DMS79 treated with DMSO at 0.1 percent for 48 hours (cell line): ENCODE data around the gene SLC35F4.

Experiments
- DNase-seq: peaks from one replicate; lab custom pipeline; 2025; lab: John Stamatoyannopoulos, UW

Gene SLC35F4

DNA sequence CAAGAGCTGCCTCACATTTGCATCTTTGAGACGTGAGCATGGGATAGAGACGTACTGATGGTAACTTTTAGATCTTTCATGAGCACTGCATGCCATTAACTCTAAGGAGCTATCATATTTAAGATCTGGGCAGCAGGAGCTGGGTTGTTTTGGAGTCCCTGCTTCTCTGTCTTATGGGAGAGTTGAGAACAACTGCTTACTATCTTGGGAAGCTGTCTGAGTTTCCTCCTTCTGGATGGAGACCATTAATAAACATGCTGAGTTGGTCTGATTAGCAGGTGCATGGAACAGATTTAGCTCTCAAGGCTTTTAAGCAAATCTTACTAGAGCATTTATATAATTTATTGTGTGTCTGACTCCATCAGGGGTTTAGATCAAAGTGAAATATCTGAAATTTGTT is 252.9 kb downstream of the SLC35F4 start:
- peak; percentile 96 for DNase-seq

DNA sequence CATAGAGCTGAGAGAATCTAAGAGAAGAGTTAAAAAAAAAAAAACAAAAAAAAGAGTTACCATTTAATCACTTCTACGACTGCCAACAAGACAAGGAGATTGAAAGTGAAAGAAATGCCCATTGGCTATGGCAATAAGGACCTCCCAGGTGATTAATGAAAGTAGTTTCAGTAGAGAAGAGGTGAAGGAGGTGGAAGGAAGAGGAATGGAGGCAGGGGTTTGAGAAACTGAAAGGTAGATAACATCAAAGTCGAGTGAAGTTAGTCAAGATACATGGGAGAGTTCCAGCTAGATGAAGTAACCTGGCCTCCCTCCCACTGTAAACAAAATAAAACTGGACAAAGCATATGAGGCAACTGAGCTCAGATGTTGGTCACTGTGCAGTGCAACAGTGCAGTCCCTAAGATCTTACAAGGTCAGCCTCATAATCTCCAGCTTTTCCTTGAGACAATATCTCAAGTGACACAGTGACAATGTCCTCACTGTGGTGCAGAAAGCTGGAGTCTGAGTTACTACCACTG is 254.3 kb downstream of the SLC35F4 start:
- no peak for DNase-seq

- DNase-seq, result no peak
Measured at GRCh38 chr14:57610631-57611030, 255.3 kb downstream of the SLC35F4 start.

DNA sequence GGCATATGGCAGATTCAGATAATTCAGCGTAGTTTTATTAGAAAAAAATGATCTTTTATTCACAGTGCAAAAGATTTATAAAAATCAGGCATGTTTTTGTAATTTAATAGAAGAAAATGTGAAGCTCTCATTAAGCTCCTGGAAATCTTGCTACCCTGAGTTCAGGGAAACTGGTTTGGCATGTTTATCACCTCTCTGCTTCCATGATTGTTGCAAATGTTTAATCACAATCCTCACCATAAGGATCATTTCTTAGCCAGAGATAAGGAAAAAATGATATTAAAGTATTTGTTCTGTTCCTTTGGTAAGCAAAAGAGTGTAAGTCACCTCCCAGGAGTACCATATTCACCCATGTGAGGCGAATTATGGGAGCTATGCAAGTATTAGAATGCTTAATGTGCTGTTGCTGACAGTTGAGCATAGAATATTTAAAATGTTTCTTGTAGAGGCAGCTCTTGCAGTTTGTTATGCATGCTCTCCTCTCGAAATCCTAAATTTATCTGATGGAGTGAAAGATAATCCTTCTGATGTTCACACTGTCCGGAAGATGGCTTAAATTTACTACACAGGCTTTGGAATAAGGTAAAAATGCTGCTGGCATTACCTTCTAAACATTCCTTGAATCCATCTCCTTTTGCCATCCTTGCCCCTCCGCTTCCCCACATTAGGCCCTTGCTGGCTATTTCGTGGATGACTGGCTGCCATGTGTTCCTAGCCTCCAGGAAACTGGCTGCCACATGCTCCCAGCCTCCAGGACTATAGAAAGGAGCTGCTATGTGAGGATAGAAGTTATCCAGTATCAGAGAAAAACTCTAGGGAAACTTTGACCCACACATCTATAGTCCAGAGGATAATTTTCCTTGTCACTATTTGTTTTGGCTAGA is 256.5 kb downstream of the SLC35F4 start:
- DNase-seq, result no peak

DNA sequence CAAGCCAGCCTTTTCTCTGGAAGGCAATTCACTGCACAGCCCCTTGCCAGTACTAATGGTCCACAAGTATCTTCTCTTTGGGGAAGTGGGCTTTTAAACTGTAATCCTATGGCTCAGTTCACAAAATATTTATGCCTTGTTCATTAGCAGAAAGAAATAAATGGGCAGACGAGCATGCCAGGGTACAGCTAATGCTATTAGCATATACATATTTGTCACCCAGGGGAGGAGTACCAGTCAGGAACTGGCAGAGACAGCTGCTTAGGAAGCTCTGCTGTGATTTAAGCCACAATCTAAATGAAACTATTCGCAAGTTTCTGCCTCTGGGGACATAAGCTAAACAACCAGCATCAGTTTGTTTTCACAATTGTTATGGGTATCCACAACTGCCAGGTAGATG is 258.8 kb downstream of the SLC35F4 start:
- DNase-seq, result no peak

- no peak for DNase-seq
Measured at GRCh38 chr14:57583396-57583795, 282.5 kb downstream of the SLC35F4 start.

DNA sequence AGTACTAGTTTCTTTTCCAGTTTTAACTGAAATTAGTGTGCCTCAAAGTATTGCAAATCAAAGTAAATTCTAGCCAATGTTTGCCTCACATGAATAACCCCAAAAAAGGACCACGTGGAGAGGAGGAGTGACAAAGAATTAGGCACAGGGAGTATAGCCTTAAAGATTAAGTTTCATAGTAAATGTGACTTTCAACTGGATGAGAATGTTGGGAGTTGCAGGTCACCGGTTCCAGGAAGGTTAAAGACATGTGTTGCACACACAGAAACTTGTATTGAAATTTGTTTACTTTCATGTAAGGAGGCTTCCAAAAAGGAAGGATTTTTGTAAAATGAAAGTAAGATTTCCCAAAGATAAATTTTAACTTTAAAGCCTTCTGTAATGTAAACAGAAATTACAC is 283.1 kb downstream of the SLC35F4 start:
- DNase-seq, result no peak

DNA sequence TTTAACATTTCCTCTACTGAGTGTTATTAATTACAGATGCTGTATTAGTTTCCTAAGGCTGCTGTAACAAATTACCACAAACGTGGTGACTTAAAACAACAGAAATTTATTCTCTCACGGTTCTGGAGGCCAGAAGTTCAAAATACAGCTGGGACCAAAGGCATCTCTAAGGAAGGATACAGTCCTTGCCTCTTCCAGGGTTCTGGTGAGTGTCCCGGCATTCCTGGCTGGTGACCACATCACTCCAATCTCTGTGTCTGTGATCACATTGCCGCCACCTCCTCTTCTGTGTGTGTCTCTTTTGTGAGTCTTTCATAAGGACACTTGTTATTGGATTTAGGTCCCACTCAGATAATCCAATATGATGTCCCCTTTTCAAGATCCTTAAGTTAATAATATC is 287.1 kb downstream of the SLC35F4 start:
- no peak for DNase-seq

DNA sequence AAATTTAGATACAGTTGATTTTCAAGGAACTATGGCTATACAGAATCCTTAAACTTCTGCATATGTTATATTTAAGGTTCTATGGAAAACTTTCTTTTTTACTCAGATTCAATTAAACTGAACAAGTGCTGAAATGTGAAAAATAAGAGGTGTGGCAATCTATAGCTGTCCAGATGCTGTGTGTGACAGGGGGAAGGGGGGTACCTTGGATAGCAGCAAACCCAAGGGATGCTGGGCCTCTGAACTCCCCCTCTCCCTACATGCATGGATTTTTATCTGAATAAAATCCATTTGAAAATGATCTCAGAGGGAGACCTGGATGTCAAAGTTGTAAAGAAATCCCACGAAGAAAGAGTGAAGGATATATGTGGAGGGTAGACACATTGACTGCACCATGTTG is 289.4 kb downstream of the SLC35F4 start:
- no peak for DNase-seq

DNA sequence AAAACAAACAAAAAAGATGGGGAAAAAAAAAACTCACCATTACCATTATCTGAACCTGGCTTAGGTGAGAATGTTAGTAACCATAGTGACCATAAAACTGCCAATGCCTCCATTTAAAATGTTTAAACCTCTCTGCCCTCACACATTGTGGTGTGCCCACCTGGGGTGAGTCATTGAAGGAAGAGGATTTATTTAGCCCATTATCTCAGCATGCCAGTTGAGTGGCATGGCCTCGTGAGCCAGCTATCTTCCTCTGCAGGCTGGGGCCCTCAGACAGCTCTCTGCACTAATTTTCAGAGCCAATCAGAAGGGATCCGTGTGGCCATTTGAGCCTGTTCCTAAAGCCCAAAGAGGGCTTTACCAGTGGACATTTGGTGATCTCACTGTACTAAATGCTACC is 290.4 kb downstream of the SLC35F4 start:
- DNase-seq, result no peak

DNA sequence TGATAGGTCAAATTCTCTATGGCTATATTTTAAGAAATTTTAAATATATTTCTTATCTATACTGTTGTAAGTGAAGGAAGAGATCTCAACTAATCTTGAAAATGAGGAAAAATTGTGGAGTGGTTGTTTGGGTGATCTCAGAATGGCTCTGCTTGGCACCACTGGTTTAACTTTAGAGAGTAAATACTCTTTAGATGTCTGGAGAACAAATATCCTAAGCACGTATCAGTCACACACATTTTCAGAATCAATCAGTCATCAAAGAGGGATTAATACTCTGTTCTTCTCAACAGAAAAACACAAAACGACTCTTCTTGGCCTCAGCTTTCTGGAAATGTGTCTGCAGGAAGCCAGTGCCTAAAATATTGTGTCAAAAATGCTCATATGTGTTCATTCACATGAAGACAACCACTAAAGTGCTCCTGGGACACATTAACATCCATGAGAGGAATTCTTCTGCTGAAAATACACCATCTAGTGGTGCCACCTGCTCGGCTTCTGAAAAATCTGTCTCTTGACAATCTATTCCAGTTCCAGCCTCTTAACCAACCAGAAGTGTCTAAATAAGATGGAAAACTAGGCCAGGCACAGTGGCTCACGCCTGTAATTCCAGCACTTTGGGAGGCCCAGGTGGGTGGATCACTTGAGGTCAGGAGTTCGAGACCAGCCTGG is 291.1 kb downstream of the SLC35F4 start:
- DNase-seq, result peak; percentile 21

- DNase-seq, result no peak
Measured at GRCh38 chr14:57573173-57573572, 292.7 kb downstream of the SLC35F4 start.

DNA sequence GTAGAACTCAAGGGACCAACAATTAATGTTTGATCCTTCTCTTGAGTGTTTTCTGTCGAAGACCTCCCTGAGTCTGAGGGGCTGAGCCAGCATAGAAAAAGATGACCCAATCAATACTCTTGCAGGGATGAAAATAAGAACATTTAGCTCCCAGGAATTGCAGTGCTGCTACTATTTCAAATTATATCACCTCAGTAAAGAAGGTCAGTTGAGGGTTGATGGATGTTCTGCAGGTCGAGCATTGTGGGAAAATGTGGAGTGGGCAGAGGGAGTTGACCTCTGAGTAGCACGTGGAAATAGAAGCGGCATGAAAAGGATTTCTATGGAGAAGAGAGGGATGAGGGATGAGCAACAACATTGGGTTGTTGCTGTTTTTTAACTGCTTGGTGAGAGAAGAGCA is 297.3 kb downstream of the SLC35F4 start:
- no peak for DNase-seq

GRCh38 chr14:57567220-57567619 is 298.7 kb downstream of the SLC35F4 start:
- DNase-seq, result no peak

DNA sequence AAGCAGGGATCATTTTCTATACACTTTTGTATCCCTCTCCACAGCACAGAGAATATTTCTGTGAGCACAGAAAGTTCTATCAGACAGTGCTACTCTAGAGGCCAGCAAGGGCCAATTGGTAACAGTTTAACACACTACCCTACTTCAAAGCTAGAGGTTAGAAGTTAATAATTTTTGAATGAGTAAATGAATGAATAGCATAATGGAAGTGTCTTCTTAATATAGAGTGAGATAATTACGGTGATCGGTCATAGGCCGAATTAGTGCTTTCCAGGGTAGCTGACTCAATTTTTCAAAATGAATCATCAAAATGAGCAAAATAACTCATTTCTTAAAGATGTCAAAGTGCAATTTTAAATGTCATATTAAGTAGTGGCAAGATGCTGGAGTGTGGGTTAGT is 305.2 kb downstream of the SLC35F4 start:
- no peak for DNase-seq

DNA sequence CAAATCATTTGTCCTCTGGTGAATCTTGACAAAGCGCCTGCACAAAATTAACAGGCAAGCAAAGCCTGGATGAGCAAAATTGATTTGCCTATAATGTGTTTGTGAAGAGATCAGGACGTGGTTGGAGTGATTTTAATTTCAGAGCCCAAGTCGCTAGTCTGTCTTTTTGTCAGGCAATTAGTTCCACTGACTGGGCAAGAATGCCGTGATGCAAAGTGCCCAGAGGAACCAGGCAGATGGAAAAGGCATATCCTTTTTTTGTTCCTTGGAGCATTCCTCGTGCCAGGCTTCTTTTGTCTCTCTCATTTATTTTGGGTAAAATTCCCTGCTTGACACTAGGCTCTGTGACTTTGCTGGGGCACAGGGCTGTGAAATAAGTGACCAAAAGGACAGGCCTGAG is 306.3 kb downstream of the SLC35F4 start:
- no peak for DNase-seq

- no peak for DNase-seq
Measured at GRCh38 chr14:57549765-57550420, 316.0 kb downstream of the SLC35F4 start.

- DNase-seq, result no peak
Measured at GRCh38 chr14:57549016-57549564, 316.8 kb downstream of the SLC35F4 start.

DNA sequence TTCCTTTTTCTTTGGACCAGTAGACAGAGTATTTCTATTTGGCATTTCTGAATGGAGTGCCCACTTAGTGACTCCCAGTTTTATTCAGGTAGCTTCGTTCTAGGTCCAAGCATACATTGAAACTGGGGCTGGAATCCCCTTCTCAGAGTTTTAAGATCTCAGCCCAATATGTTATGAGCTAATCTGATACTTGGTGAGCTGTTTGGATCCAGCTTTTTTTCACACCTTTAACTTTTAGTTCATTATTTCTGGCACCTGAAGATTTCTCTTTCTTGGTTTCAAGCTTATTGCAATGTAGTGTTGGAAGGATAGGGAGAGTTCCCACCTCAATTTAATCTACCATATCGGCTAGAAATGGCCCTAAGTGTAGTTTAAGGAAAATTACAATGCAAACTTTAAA is 318.8 kb downstream of the SLC35F4 start:
- DNase-seq, result no peak

DNA sequence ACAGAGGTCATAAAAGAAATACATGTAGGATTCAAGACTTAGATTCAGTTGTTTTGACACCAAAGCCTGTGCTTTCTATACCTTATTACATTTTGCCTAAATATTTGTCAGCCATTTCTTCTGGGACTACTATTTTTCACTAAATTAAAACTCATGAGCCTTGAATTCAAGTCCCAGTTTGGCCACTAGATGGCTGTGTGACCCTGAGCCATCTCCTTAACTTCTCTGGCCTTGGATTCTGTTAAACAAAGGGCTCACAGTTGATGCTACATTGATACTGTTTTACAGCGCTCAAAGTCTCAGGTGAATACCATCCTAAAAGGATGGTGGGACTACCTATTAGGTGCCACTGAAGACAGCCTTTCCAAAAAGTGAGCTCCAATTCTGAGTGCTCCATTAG is 332.7 kb downstream of the SLC35F4 start:
- DNase-seq, result peak; percentile 40

GRCh38 chr14:57530571-57530970 is 335.3 kb downstream of the SLC35F4 start:
- no peak for DNase-seq

GRCh38 chr14:57526942-57527341 is 338.9 kb downstream of the SLC35F4 start:
- DNase-seq, result no peak
